HL-60 (cell line): ENCODE results near the gene MGAT4B.

Source experiments
- DNase-seq, 2 experiments: peaks; one replicate each; pipeline ENCODE4 v3.0.0-alpha.2; 2010 to 2020; ENCODE audit warnings: low read depth in 1 of 2, low spot score in 1 of 2
- H3K27ac ChIP-seq: fragments of 250-450 bp; sonication (Bioruptor Pico); replicated peaks from 2 replicates; pipeline ENCODE4 v1.5.1; 2020; ENCODE audit warnings: mild to moderate bottlenecking, moderate library complexity
- H3K27me3 ChIP-seq: fragments of 250-450 bp; sonication (Bioruptor Pico); 2 replicates; pipeline ENCODE4 v1.5.1; 2021; ENCODE audit warnings: mild to moderate bottlenecking, moderate library complexity; ENCODE audit not compliant: insufficient read depth, poor library complexity, severe bottlenecking
- H3K4me3 ChIP-seq: replicated peaks from 2 replicates; pipeline ENCODE4 v1.5.1; 2011; ENCODE audit warnings: mild to moderate bottlenecking, control low read depth, low read length; ENCODE audit not compliant: insufficient read depth
- GABPA ChIP-seq: IDR thresholded peaks from 2 replicates; pipeline ENCODE4 v1.6.1; 2012; ENCODE audit warnings: low read depth
- POLR2AphosphoS5 ChIP-seq: IDR thresholded peaks from 2 replicates; pipeline ENCODE4 v1.6.1; 2012; ENCODE audit warnings: low read depth
- SPI1 ChIP-seq: IDR thresholded peaks from 2 replicates; pipeline ENCODE4 v1.6.1; 2012; ENCODE audit warnings: low read depth, mild to moderate bottlenecking, borderline replicate concordance
- TF ChIP-seq, protein P1 (sequence below): IDR thresholded peaks from one replicate; pipeline ENCODE4 v1.5.1; 2011; ENCODE audit warnings: low read length, control low read depth, inconsistent platforms; ENCODE audit not compliant: insufficient read depth
- TF ChIP-seq, protein P2 (sequence below): IDR thresholded peaks from 2 replicates; pipeline ENCODE4 v1.6.1; 2012; ENCODE audit warnings: low read depth; ENCODE audit not compliant: insufficient replicate concordance

MGAT4B gene

DNA sequence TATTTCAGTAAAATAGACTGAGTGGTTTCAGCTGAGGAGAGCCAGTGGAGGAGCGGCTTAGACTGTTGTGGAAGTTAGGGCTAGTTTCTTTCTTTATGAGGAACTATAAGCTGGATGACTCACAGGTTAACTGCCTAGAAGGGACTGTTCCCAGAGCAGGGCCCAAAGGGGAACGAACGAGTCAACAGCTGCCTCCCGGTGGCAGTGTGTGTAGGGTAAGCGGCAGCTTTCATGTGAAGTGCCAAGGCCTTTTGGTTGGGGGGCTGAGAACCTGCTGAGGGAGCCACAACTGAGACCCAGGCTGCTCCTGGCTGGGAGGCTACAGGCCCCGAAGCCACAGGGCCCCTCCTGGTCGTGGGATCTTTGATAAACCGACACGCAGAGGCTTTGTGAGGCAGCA is 21.0 kb upstream of the MGAT4B start:
- TF ChIP-seq, protein P1, sequence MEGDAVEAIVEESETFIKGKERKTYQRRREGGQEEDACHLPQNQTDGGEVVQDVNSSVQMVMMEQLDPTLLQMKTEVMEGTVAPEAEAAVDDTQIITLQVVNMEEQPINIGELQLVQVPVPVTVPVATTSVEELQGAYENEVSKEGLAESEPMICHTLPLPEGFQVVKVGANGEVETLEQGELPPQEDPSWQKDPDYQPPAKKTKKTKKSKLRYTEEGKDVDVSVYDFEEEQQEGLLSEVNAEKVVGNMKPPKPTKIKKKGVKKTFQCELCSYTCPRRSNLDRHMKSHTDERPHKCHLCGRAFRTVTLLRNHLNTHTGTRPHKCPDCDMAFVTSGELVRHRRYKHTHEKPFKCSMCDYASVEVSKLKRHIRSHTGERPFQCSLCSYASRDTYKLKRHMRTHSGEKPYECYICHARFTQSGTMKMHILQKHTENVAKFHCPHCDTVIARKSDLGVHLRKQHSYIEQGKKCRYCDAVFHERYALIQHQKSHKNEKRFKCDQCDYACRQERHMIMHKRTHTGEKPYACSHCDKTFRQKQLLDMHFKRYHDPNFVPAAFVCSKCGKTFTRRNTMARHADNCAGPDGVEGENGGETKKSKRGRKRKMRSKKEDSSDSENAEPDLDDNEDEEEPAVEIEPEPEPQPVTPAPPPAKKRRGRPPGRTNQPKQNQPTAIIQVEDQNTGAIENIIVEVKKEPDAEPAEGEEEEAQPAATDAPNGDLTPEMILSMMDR: no peak
- TF ChIP-seq POLR2AphosphoS5: peak; percentile 52
- H3K27ac ChIP-seq: peak overlapping the region; percentile 51
- peak in 1 of 2 experiments; percentile 90 for DNase-seq

DNA sequence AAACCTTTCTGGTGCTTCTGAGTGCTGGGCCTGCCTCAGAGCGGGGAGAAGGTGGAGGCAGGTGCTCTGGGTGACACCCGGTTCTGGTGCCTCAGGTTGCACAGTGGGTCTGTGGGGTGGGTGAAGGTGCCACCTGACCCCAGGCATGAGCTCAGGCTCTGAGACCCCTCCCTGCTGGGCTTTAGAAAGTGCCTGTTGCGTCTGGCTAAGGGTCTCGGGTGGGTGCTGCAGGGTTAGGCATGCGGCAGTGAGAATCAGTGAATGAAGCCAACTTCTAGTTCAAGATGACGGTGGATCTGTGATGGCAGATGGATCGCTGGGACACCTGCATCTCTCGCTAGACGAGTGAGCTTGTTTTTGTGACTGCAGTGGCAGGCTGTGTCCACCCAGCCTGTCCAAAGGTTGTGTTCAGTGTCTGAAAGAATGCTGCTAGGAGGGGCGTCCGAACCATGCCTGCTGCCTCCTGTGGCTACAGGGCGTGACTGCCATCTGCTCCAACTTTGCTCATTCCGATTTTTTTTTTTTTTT is 19.1 kb upstream of the MGAT4B start:
- Histone ChIP-seq H3K4me3 (no peak overlapping the region), H3K27ac (no peak overlapping the region), H3K27me3 (no peaks in the 10 kb centered on the region)
- no peak for DNase-seq
- TF ChIP-seq, protein P2, sequence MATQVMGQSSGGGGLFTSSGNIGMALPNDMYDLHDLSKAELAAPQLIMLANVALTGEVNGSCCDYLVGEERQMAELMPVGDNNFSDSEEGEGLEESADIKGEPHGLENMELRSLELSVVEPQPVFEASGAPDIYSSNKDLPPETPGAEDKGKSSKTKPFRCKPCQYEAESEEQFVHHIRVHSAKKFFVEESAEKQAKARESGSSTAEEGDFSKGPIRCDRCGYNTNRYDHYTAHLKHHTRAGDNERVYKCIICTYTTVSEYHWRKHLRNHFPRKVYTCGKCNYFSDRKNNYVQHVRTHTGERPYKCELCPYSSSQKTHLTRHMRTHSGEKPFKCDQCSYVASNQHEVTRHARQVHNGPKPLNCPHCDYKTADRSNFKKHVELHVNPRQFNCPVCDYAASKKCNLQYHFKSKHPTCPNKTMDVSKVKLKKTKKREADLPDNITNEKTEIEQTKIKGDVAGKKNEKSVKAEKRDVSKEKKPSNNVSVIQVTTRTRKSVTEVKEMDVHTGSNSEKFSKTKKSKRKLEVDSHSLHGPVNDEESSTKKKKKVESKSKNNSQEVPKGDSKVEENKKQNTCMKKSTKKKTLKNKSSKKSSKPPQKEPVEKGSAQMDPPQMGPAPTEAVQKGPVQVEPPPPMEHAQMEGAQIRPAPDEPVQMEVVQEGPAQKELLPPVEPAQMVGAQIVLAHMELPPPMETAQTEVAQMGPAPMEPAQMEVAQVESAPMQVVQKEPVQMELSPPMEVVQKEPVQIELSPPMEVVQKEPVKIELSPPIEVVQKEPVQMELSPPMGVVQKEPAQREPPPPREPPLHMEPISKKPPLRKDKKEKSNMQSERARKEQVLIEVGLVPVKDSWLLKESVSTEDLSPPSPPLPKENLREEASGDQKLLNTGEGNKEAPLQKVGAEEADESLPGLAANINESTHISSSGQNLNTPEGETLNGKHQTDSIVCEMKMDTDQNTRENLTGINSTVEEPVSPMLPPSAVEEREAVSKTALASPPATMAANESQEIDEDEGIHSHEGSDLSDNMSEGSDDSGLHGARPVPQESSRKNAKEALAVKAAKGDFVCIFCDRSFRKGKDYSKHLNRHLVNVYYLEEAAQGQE: no peak
- no peak for TF ChIP-seq SPI1
- no peak for TF ChIP-seq GABPA
- TF ChIP-seq POLR2AphosphoS5: no peak
- TF ChIP-seq, protein P1: no peak

More for the DNA sequence above, 21.0 kb upstream of the MGAT4B start:
- Histone ChIP-seq H3K4me3 (no peak overlapping the region), H3K27me3 (no peaks in the 10 kb centered on the region)

DNA sequence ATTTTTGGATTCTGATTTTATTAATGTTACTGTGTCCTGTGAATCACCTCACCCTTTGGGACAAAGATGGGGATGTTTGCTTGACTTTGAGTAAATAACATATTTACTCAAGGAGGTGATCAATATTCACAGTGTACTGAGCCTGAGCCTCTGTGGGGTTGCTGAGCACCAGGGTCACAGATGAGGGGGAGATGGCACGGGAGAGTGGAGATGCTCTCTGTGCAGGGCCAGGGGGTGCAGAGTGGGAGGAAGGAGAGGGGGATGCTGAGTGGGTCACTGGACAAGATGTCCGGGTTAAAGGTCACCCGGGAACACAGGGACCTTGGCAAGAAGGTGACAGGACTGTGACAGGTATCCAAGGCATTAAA is 18.1 kb upstream of the MGAT4B start:
- H3K4me3 ChIP-seq: no peak overlapping the region
- TF ChIP-seq GABPA (no peak), SPI1 (no peak), POLR2AphosphoS5 (no peak)
- TF ChIP-seq, protein P2: no peak

DNA sequence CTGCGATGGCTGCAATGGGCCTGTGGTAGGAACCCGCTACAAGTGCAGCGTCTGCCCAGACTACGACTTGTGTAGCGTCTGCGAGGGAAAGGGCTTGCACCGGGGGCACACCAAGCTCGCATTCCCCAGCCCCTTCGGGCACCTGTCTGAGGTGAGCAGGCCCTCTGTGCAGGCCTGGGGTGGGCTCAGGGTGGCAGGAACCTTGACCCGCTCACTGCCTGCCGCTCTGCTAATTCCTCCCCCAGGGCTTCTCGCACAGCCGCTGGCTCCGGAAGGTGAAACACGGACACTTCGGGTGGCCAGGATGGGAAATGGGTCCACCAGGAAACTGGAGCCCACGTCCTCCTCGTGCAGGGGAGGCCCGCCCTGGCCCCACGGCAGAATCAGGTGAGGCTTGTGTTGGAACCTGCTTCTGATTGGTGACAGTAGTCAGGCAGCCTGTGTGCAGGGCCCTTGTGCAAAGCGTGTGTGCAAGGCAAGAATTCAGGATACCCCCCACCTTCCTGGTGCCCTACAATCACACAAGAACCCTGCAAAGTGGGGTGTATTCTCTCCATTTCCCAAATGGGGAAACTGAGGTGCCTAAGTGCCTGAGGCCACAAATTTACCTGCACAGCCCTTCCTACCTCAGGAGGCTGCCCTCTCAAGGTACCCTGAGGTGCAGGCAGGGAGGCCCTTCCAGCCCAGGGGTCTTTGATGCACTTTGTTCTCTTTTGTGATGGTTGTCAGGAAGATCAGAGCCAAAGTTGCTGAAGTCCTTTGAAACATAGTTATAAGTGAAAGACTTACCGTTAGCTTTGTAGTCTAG is 17.5 kb upstream of the MGAT4B start:
- TF ChIP-seq, protein P1: no peak
- TF ChIP-seq POLR2AphosphoS5 (no peak), SPI1 (no peak), GABPA (no peak)
- TF ChIP-seq, protein P2: no peak
- Histone ChIP-seq H3K27ac (no peak overlapping the region), H3K27me3 (no peaks in the 10 kb centered on the region), H3K4me3 (no peak overlapping the region)
- DNase-seq: no peak

More for the DNA sequence above, 18.1 kb upstream of the MGAT4B start:
- H3K27ac ChIP-seq: no peak overlapping the region
- H3K27me3 ChIP-seq: no peaks in the 10 kb centered on the region
- DNase-seq: no peak
